ENCODE measurements around the gene TSPAN3. TPM values are rescaled to one million over a fixed set of nuclear protein-coding genes. Genes with fewer than 3 reads are reported as not detected.

The TSPAN3 gene
- total RNA-seq, 1 donor from 2014 or later: 113 TPM

- no peaks in the 10 kb centered on the region for H3K27me3 Mint-ChIP-seq
- H3K36me3 Mint-ChIP-seq (ENCODE audit: low read depth): peaks cover 49% of the 10 kb centered on the region
- TF ChIP-seq CTCF (IDR thresholded peaks at IDR 0.05): no peak
- peaks cover 74% of the 10 kb centered on the region for H3K4me1 Mint-ChIP-seq
- no peaks in the 10 kb centered on the region for H3K9me3 Mint-ChIP-seq
- peak overlapping the region; percentile 35 for H3K27ac Mint-ChIP-seq
- POLR2A ChIA-PET: interaction anchor here (1.2 kb wide), 1 partner anchor 14 kb away, joined by 3 read pairs; no protein-coding TSS in a partner anchor
- no peak for ATAC-seq (ENCODE audit: low read depth)
- no peak overlapping the region for H3K4me3 Mint-ChIP-seq
- intact Hi-C loops (cut with micrococcal nuclease): no loop called here
- no peak for DNase-seq
- CTCF ChIA-PET: no interaction called here
These were observed 13.8 kb downstream of the TSPAN3 start for GRCh38 chr15:77057072-77057471.

GRCh38 chr15:77053709-77054108 lies 17.2 kb downstream of the TSPAN3 start:
- H3K36me3 Mint-ChIP-seq (ENCODE audit: low read depth): peaks cover 69% of the 10 kb centered on the region
- no peak for ATAC-seq (ENCODE audit: low read depth)
- ChIA-PET POLR2A (no interaction called here), CTCF (no interaction called here)
- H3K27me3 Mint-ChIP-seq: no peaks in the 10 kb centered on the region
- peaks cover 46% of the 10 kb centered on the region for H3K4me1 Mint-ChIP-seq
- H3K4me3 Mint-ChIP-seq: no peak overlapping the region
- H3K27ac Mint-ChIP-seq: peak overlapping the region; percentile 25
- no peak for TF ChIP-seq CTCF (IDR thresholded peaks at IDR 0.05)
- no peaks in the 10 kb centered on the region for H3K9me3 Mint-ChIP-seq
- no peak for DNase-seq
- intact Hi-C loops (cut with micrococcal nuclease): no loop called here

GRCh38 chr15:77052556-77052955 lies 18.4 kb downstream of the TSPAN3 start:
- ATAC-seq (ENCODE audit: low read depth) (no peak), DNase-seq (no peak)
- intact Hi-C loops (cut with micrococcal nuclease): no loop called here
- TF ChIP-seq CTCF (IDR thresholded peaks at IDR 0.05): no peak
- ChIA-PET POLR2A (interaction anchor here (0.5 kb wide), 1 partner anchor 79 kb away, joined by 3 read pairs; no protein-coding TSS in a partner anchor), CTCF (no interaction called here)
- H3K36me3 Mint-ChIP-seq (ENCODE audit: low read depth): peaks cover 72% of the 10 kb centered on the region
- H3K27ac Mint-ChIP-seq: no peak overlapping the region
- no peaks in the 10 kb centered on the region for H3K9me3 Mint-ChIP-seq
- no peak overlapping the region for H3K4me3 Mint-ChIP-seq
- H3K4me1 Mint-ChIP-seq: peaks cover 35% of the 10 kb centered on the region
- H3K27me3 Mint-ChIP-seq: no peaks in the 10 kb centered on the region

GRCh38 chr15:77048135-77048876 lies 22.6 kb downstream of the TSPAN3 start:
- Mint-ChIP-seq H3K36me3 (ENCODE audit: low read depth) (peaks cover 85% of the 10 kb centered on the region), H3K4me1 (peaks cover 22% of the 10 kb centered on the region), H3K9me3 (no peaks in the 10 kb centered on the region), H3K4me3 (no peak overlapping the region), H3K27me3 (no peaks in the 10 kb centered on the region), H3K27ac (no peak overlapping the region)
- ATAC-seq (ENCODE audit: low read depth) (no peak), DNase-seq (no peak)
- intact Hi-C loops (cut with micrococcal nuclease): no loop called here
- POLR2A ChIA-PET: no interaction called here
- no peak for TF ChIP-seq CTCF (IDR thresholded peaks at IDR 0.05)
- CTCF ChIA-PET: interaction anchor here (1.3 kb wide), 1 partner anchor 15 kb away, joined by 3 read pairs; no protein-coding TSS in a partner anchor

GRCh38 chr15:77046704-77047412 lies 24.1 kb downstream of the TSPAN3 start:
- CTCF ChIA-PET: interaction anchor here (0.6 to 1.4 kb wide), 2 partner anchors 12 to 497 kb away, joined by 3 to 6 read pairs; no protein-coding TSS in a partner anchor
- POLR2A ChIA-PET: interaction anchor here (1.6 kb wide), 1 partner anchor 11 kb away, joined by 3 read pairs; no protein-coding TSS in a partner anchor
- peak overlapping the region; percentile 12 for H3K27ac Mint-ChIP-seq
- peaks cover 88% of the 10 kb centered on the region for H3K36me3 Mint-ChIP-seq (ENCODE audit: low read depth)
- H3K4me1 Mint-ChIP-seq: peaks cover 23% of the 10 kb centered on the region
- TF ChIP-seq CTCF (IDR thresholded peaks at IDR 0.05): no peak
- ATAC-seq (ENCODE audit: low read depth) (no peak), DNase-seq (no peak)
- H3K27me3 Mint-ChIP-seq: no peaks in the 10 kb centered on the region
- no peak overlapping the region for H3K4me3 Mint-ChIP-seq
- H3K9me3 Mint-ChIP-seq: no peaks in the 10 kb centered on the region
- intact Hi-C loops (cut with micrococcal nuclease): no loop called here

All from activated B cell treated with CpG ODN at 0.5 μM for 24 hours (primary cell).